ENCODE data around the gene SCRN3. TPM values are rescaled to one million over a fixed set of nuclear protein-coding genes. Genes with fewer than 3 reads are reported as not detected.
"Not testable (repeated sequence)": the region's sequence is repeated elsewhere in the genome, so short reads cannot be mapped to it uniquely, and the experiment has no call there.

The SCRN3 gene
- total RNA-seq, 1 donor from 2014 or later: 20.0 TPM

DNA sequence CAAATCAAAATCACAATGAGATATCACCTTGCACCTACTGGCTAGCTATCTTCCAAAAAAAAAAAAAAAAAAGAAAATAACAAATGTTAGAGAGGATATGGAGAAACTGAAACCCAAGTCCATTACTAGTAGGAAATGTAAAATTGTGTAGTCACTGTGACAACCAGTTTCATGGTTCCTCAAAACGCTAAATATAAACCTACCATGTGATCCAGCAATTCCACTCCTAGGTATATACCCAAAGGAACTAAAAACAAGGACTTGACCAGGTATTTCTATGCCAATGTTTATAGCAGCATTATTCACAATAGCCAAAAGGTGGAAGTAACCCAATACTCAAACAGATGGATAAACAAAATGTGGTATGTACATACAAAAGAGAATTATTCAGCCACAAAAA, 11.7 kb upstream of the SCRN3 start:
- TF ChIP-seq, protein P1, sequence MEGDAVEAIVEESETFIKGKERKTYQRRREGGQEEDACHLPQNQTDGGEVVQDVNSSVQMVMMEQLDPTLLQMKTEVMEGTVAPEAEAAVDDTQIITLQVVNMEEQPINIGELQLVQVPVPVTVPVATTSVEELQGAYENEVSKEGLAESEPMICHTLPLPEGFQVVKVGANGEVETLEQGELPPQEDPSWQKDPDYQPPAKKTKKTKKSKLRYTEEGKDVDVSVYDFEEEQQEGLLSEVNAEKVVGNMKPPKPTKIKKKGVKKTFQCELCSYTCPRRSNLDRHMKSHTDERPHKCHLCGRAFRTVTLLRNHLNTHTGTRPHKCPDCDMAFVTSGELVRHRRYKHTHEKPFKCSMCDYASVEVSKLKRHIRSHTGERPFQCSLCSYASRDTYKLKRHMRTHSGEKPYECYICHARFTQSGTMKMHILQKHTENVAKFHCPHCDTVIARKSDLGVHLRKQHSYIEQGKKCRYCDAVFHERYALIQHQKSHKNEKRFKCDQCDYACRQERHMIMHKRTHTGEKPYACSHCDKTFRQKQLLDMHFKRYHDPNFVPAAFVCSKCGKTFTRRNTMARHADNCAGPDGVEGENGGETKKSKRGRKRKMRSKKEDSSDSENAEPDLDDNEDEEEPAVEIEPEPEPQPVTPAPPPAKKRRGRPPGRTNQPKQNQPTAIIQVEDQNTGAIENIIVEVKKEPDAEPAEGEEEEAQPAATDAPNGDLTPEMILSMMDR (IDR thresholded peaks at IDR 0.05): no peak
- peaks cover 75% of the 10 kb centered on the region for H3K36me3 ChIP-seq
- H3K27ac ChIP-seq: no peak overlapping the region
- H3K4me3 ChIP-seq: no peak overlapping the region
- no peaks in the 10 kb centered on the region for H3K9me3 ChIP-seq
- intact Hi-C loops (cut with DNase I): no loop called here
- ATAC-seq: peak; percentile 43
- H3K4me1 ChIP-seq: no peaks in the 10 kb centered on the region
- no peaks in the 10 kb centered on the region for H3K27me3 ChIP-seq
- DNase-seq: no peak

DNA sequence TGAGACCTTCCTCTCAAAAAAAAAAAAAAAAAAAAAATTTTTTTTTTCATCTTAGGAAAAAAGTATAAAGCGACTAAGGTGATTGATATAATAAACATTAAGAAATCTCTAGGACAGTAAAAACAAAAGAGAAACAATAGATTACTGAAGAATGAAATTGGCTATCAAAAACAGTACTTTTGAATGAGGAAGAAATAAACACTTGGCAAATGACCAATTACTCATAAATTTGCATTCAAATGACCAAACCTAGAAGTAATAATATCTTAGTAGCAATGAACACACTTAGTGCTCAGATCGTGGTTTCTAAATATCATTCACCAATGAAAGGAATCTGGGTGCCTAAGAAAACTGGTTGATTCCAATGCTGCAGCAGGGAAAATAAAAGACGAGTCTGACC, 10.3 kb upstream of the SCRN3 start:
- TF ChIP-seq, protein P1 (IDR thresholded peaks at IDR 0.05): no peak
- no peaks in the 10 kb centered on the region for H3K4me1 ChIP-seq
- H3K36me3 ChIP-seq: peaks cover 61% of the 10 kb centered on the region
- no peak overlapping the region for H3K4me3 ChIP-seq
- H3K27ac ChIP-seq: no peak overlapping the region
- no peak for ATAC-seq
- no peaks in the 10 kb centered on the region for H3K27me3 ChIP-seq
- H3K9me3 ChIP-seq: no peaks in the 10 kb centered on the region
- no peak for DNase-seq
- intact Hi-C loops (cut with DNase I): no loop called here

DNA sequence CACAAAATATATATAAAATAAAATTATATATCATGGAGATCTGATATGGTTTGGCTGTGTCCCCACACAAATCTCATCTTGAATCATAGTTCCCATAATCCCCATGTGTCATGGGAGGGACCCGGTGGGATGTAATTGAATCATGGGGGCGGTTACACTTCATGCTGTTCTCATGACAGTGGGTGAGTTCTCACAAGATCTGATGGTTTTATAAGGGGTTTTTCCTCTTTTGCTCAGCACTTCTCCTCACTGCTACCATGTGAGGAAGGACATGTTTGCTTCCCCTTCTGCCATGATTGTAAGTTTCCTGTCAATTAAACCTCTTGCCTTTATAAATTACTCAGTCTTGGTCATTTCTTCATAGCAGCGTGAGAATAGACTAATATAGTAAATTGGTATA, 6.8 kb upstream of the SCRN3 start:
- H3K27me3 ChIP-seq; H3K4me3 ChIP-seq; ATAC-seq; DNase-seq; H3K9me3 ChIP-seq; H3K27ac ChIP-seq; intact Hi-C loops (cut with DNase I): not testable (repeated sequence)
- Histone ChIP-seq H3K4me1 (peaks cover 10% of the 10 kb centered on the region), H3K36me3 (peaks cover 38% of the 10 kb centered on the region)

DNA sequence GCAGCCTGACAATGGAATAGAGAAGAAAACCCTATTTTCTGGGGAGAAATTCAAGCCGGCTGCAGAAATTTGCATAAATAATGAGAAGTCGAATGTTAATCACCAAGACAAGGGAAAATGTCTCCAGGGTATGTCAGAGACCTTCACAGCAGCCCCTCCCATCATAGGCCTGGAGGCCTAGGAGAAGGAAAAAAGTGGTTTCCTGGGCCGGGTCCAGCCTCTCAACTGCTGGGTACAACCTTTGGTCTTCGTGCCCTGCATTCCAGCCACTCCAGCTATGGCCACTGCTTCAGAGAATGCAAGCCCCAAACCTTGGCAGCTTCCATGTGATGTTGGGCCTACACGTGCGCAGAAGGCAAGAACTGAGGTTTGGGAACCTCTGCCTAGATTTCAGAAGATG, 6.0 kb upstream of the SCRN3 start:
- ATAC-seq: no peak
- TF ChIP-seq, protein P1 (IDR thresholded peaks at IDR 0.05): no peak
- Histone ChIP-seq H3K36me3 (peaks cover 29% of the 10 kb centered on the region), H3K4me3 (no peak overlapping the region), H3K4me1 (peaks cover 19% of the 10 kb centered on the region), H3K27ac (no peak overlapping the region), H3K27me3 (no peaks in the 10 kb centered on the region), H3K9me3 (no peaks in the 10 kb centered on the region)
- no peak for DNase-seq
- intact Hi-C loops (cut with DNase I): no loop called here

DNA sequence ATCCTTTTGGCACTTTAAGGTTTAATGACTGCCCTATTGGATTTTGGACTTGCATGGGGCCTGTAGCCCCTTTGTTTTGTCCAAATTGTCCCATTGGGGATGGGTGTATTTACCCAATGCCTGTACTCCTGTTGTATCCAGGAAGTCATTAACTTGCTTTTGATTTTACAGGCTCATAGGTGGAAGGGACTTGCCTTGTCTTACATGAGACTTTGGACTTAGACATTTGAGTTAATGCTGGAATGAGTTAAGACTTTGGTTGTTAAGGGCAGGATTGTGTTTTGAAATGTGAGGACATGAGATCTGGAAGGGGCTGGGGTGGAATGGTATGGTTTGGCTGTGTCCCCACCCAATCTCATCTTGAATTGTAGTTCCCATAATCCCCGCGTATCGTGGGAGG, 5.2 kb upstream of the SCRN3 start:
- H3K27me3 ChIP-seq; DNase-seq; H3K4me3 ChIP-seq; H3K9me3 ChIP-seq; intact Hi-C loops (cut with DNase I); H3K27ac ChIP-seq; ATAC-seq: not testable (repeated sequence)
- Histone ChIP-seq H3K36me3 (peaks cover 23% of the 10 kb centered on the region), H3K4me1 (peaks cover 19% of the 10 kb centered on the region)

DNA sequence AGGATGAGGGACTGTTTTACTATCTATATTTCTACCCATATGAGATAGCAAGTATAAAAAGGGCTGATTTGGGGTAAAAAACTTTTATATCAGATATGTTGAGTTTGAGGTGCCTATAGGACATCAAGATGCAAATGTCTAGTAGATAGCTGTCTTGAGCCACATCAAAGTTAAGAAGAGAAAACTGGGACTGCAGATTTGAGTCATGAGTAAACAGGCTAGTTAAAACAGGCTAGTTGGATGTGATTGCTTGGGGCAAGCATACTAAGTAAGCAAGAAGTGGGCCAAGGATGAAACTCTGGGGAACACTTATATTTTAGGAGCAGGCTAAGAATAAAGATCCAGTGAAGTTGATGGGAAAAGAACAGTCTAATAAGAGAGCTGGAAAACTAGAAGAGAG, 2.8 kb upstream of the SCRN3 start:
- H3K4me1 ChIP-seq: peaks cover 19% of the 10 kb centered on the region

More for the DNA sequence above, 2.8 kb upstream of the SCRN3 start:
- no peak for DNase-seq
- Histone ChIP-seq H3K27ac (no peak overlapping the region), H3K27me3 (no peaks in the 10 kb centered on the region), H3K4me3 (no peak overlapping the region), H3K36me3 (no peaks in the 10 kb centered on the region), H3K9me3 (no peaks in the 10 kb centered on the region)
- intact Hi-C loops (cut with DNase I): no loop called here
- no peak for ATAC-seq
- TF ChIP-seq, protein P1 (IDR thresholded peaks at IDR 0.05): no peak

Data from upper lobe of right lung (tissue), 1 donor.